Thyroid gland (tissue), 4 donors: Measurements from ENCODE around the gene C8A.

Source experiments
- CTCF ChIP-seq, 6 experiments: fragments of 200-600 bp in 3 of 6; fragments of 450-650 bp in 3 of 6; sonication (generic) in 3 of 6; IDR thresholded peaks; one replicate each; pipeline ENCODE4 v1.5.1; 2016 to 2019; ENCODE audit warnings: antibody characterized with exemption in 6 of 6, mild to moderate bottlenecking in 2 of 6, inconsistent platforms in 1 of 6, moderate library complexity in 1 of 6
- POLR2A ChIP-seq, 2 donors: fragments of 450-650 bp; IDR thresholded peaks; one replicate each; pipeline ENCODE4 v1.6.1; 2017; ENCODE audit warnings: antibody characterized with exemption in 2 of 2, mild to moderate bottlenecking in 2 of 2, moderate library complexity in 1 of 2

GRCh38 chr1:56825436-56825835 is 29.2 kb upstream of the C8A start:
- TF ChIP-seq CTCF (IDR thresholded peaks at IDR 0.05) (no peak), POLR2A (IDR thresholded peaks at IDR 0.05) (no peak)
